Chondrocyte (in vitro differentiated cells): ENCODE measurements around the gene CHCHD4. TPM values are rescaled to one million over a fixed set of nuclear protein-coding genes. Genes with fewer than 3 reads are reported as not detected.
A peak's percentile ranks its signal among the peaks of the same experiment; 100 is the strongest.

Experiments
- DNase-seq: peaks from one replicate; pipeline ENCODE4 v3.0.0; 2021; ENCODE audit warnings: mixed read lengths, low spot score
- H3K27ac Mint-ChIP-seq: one replicate; pipeline ENCODE4 v1.8.0; 2021; ENCODE audit warnings: mild to moderate bottlenecking, moderate library complexity, mixed read lengths; ENCODE audit not compliant: unreplicated experiment
- H3K27me3 Mint-ChIP-seq: 2 replicates; pipeline ENCODE4 v1.8.0; 2021; ENCODE audit warnings: low read depth, mixed read lengths
- H3K36me3 Mint-ChIP-seq: 2 replicates; pipeline ENCODE4 v1.8.0; 2021; ENCODE audit warnings: low read depth, mixed read lengths
- H3K4me1 Mint-ChIP-seq: 2 replicates; pipeline ENCODE4 v1.8.0; 2021; ENCODE audit warnings: low read depth, mild to moderate bottlenecking, mixed read lengths
- H3K4me3 Mint-ChIP-seq: one replicate; pipeline ENCODE4 v1.8.0; 2021; ENCODE audit warnings: mild to moderate bottlenecking, moderate library complexity, mixed read lengths; ENCODE audit not compliant: unreplicated experiment
- H3K9me3 Mint-ChIP-seq: 2 replicates; pipeline ENCODE4 v1.8.0; 2021; ENCODE audit warnings: low read depth, mixed read lengths
- total RNA-seq: library from RNA; stranded (reverse); gene quantifications from 3 replicates; pipeline ENCODE4 v1.2.1, GENCODE V29; 2021
- TF ChIP-seq, protein P1 (sequence below): fragments of 200-600 bp; sonication (generic); IDR thresholded peaks from 2 replicates; pipeline ENCODE4 v1.5.0; 2021; ENCODE audit warnings: antibody characterized with exemption, mild to moderate bottlenecking, moderate library complexity

The CHCHD4 gene
- total RNA-seq, 1 donor from 2014 or later: 7.2 TPM

DNA sequence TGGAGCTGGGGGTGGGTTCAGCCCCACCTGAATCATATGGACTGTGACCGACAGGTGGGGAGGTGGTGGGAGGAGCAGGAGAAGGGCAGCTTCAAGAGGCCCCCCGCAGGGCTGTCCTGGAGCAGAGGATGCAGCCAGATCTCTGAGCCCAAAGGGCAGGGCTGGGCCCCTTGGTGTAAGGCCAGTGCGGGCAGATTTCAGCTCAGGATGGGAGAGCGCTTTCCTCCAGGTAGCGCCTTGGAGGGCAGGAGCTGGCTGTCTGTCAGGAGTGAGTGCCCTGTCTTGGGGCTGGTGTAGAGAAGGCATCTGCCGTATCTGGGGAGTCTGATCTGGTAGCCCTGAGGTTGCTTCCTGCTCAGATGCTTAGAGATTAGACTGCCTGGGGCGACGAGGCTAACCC is 7.5 kb upstream of the CHCHD4 start:
- Mint-ChIP-seq H3K9me3 (no peaks in the 10 kb centered on the region), H3K4me1 (peaks cover 18% of the 10 kb centered on the region), H3K27me3 (no peaks in the 10 kb centered on the region), H3K36me3 (peaks cover 54% of the 10 kb centered on the region), H3K27ac (peak overlapping the region; percentile 27), H3K4me3 (no peak overlapping the region)
- TF ChIP-seq, protein P1, sequence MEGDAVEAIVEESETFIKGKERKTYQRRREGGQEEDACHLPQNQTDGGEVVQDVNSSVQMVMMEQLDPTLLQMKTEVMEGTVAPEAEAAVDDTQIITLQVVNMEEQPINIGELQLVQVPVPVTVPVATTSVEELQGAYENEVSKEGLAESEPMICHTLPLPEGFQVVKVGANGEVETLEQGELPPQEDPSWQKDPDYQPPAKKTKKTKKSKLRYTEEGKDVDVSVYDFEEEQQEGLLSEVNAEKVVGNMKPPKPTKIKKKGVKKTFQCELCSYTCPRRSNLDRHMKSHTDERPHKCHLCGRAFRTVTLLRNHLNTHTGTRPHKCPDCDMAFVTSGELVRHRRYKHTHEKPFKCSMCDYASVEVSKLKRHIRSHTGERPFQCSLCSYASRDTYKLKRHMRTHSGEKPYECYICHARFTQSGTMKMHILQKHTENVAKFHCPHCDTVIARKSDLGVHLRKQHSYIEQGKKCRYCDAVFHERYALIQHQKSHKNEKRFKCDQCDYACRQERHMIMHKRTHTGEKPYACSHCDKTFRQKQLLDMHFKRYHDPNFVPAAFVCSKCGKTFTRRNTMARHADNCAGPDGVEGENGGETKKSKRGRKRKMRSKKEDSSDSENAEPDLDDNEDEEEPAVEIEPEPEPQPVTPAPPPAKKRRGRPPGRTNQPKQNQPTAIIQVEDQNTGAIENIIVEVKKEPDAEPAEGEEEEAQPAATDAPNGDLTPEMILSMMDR: no peak
- DNase-seq: peak; percentile 77

DNA sequence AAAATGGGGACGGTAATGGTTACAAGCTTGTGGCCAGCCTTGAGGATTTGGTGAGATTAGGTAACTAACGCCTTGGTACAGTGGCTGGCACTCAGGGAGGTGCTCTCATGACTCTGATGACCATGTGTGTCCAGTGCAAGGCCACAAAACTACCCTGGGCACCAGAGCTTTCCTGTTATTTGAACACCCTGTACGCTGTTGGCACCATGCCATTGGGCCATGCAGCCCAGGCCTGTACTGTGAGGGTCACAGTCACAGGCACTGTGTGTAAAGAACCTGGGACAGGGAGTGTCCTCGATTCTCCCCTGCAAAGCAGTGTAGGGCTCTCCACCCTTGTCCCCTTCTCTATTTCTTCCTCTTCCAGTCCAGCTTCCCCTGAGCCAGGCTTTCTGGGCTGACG is 6.5 kb upstream of the CHCHD4 start:
- no peaks in the 10 kb centered on the region for H3K9me3 Mint-ChIP-seq
- H3K27me3 Mint-ChIP-seq: no peaks in the 10 kb centered on the region
- H3K4me1 Mint-ChIP-seq: peaks cover 20% of the 10 kb centered on the region
- no peak overlapping the region for H3K4me3 Mint-ChIP-seq
- TF ChIP-seq, protein P1: no peak
- H3K36me3 Mint-ChIP-seq: peaks cover 52% of the 10 kb centered on the region
- no peak for DNase-seq
- no peak overlapping the region for H3K27ac Mint-ChIP-seq

DNA sequence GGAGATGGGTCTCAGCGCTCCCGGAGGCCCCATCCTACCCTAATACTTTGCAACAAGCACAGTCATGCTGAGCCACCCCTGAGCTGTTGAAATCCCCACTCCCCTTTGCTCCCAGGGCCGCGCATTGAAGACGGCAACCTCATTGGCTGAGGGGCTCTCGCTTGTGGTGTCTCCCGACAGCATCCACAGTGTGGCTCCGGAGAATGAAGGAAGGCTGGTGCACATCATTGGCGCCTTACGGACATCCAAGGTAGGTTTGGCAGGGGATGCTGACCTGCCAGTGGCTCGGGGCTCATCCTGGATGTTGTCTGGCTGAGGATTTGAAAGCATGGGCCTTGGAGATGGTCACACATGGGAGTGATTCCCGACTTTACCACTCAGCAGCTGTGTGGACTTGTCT is 6.0 kb upstream of the CHCHD4 start:
- Mint-ChIP-seq H3K36me3 (peaks cover 47% of the 10 kb centered on the region), H3K4me3 (no peak overlapping the region), H3K9me3 (no peaks in the 10 kb centered on the region), H3K27me3 (no peaks in the 10 kb centered on the region), H3K27ac (no peak overlapping the region), H3K4me1 (peaks cover 20% of the 10 kb centered on the region)
- TF ChIP-seq, protein P1: no peak
- no peak for DNase-seq

DNA sequence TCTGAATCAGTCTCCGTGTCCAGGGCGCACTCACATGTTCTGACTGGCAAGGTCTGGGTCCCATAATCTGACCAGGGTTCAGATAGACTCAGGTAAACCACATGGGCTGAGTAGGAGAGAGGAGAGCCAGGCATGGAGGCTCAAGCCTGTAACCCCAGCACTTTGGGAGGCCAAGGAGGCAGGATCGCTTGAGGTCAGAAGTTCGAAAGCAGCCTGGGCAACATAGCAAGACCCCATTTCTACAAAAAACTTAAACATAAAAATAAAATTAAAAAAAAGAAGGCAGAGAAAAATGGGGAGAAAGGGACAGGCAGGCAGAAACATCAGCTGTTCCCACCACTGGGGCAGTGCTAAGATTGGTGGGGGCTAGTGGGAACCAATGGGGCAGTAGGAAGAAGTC is 5.6 kb upstream of the CHCHD4 start:
- peaks cover 43% of the 10 kb centered on the region for H3K36me3 Mint-ChIP-seq
- no peaks in the 10 kb centered on the region for H3K9me3 Mint-ChIP-seq
- H3K4me1 Mint-ChIP-seq: peaks cover 21% of the 10 kb centered on the region
- H3K4me3 Mint-ChIP-seq: no peak overlapping the region
- no peak for DNase-seq
- TF ChIP-seq, protein P1: no peak
- H3K27ac Mint-ChIP-seq: no peak overlapping the region
- no peaks in the 10 kb centered on the region for H3K27me3 Mint-ChIP-seq

DNA sequence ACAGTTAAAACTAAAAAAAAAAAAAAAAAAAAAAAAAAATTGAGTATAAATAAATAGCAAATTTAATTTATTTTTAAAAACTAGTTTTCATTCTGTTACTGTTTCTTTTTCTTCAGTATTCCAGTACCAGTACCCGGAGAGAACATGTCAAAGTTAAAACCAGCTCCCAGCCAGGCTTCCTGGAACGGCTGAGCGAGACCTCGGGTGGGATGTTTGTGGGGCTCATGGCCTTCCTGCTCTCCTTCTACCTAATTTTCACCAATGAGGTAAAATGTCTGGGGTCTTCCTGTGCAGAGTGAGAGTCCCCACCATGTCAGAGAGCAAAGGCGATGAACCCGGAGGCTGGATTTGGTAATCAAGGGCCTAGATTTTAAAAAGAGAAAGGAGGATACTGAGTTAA is 4.6 kb upstream of the CHCHD4 start:
- H3K36me3 Mint-ChIP-seq: peaks cover 40% of the 10 kb centered on the region
- no peak overlapping the region for H3K27ac Mint-ChIP-seq
- H3K4me1 Mint-ChIP-seq: peaks cover 21% of the 10 kb centered on the region
- no peaks in the 10 kb centered on the region for H3K9me3 Mint-ChIP-seq
- no peaks in the 10 kb centered on the region for H3K27me3 Mint-ChIP-seq
- TF ChIP-seq, protein P1: no peak
- no peak for DNase-seq
- H3K4me3 Mint-ChIP-seq: no peak overlapping the region
